Kidney epithelial cell (primary cell): Measurements from ENCODE around the gene GAL. TPM values are rescaled to one million over a fixed set of nuclear protein-coding genes. Genes with fewer than 3 reads are reported as not detected.

Experiments used
- DNase-seq: peaks from one replicate; pipeline ENCODE4 v3.0.0-alpha.2; 2010; ENCODE audit warnings: low read depth
- H3K27me3 ChIP-seq: 2 replicates; pipeline ENCODE4 v1.6.0; 2011; ENCODE audit warnings: low read length; ENCODE audit not compliant: control insufficient read depth, insufficient read depth
- H3K36me3 ChIP-seq: 2 replicates; pipeline ENCODE4 v1.5.1; 2011; ENCODE audit warnings: low read length; ENCODE audit not compliant: control insufficient read depth, insufficient read depth
- H3K4me3 ChIP-seq: 2 replicates; pipeline ENCODE4 v1.5.1; 2011; ENCODE audit warnings: low read depth, mild to moderate bottlenecking, control low read depth, low read length
- CTCF ChIP-seq: IDR thresholded peaks from 2 replicates; pipeline ENCODE4 v1.5.1; 2011; ENCODE audit warnings: mild to moderate bottlenecking, moderate library complexity, low read length, control low read depth, inconsistent platforms; ENCODE audit not compliant: insufficient read depth, poor library complexity, severe bottlenecking
- total RNA-seq: library from RNA; depleted of rRNA; stranded (reverse); fragments of >200 nt; gene quantifications from 2 replicates; pipeline ENCODE4 v1.2.3, GENCODE V29; 2015

Gene GAL
- total RNA-seq, 1 donor from 2014 or later = 20.8 TPM

- no peak for DNase-seq
- Histone ChIP-seq H3K36me3 (no peaks in the 10 kb centered on the region), H3K4me3 (no peak overlapping the region), H3K27me3 (peaks cover 2% of the 10 kb centered on the region)
- no peak for TF ChIP-seq CTCF
Measured at GRCh38 chr11:68673991-68674390, 10.4 kb upstream of the GAL start.

- no peak for TF ChIP-seq CTCF
- no peak for DNase-seq
- H3K27me3 ChIP-seq = peaks cover under 1% of the 10 kb centered on the region
- no peaks in the 10 kb centered on the region for H3K36me3 ChIP-seq
- H3K4me3 ChIP-seq = no peak overlapping the region
Measured at GRCh38 chr11:68674461-68674860, 9.9 kb upstream of the GAL start.

GRCh38 chr11:68677432-68677831, 6.9 kb upstream of the GAL start:
- TF ChIP-seq CTCF = no peak
- no peaks in the 10 kb centered on the region for H3K27me3 ChIP-seq
- H3K4me3 ChIP-seq = no peak overlapping the region
- DNase-seq = peak; percentile 93
- no peaks in the 10 kb centered on the region for H3K36me3 ChIP-seq

- Histone ChIP-seq H3K36me3 (no peaks in the 10 kb centered on the region), H3K27me3 (no peaks in the 10 kb centered on the region), H3K4me3 (no peak overlapping the region)
- no peak for TF ChIP-seq CTCF
- no peak for DNase-seq
Measured at GRCh38 chr11:68678031-68678441, 6.3 kb upstream of the GAL start.

- Histone ChIP-seq H3K36me3 (no peaks in the 10 kb centered on the region), H3K27me3 (peaks cover 19% of the 10 kb centered on the region), H3K4me3 (no peak overlapping the region)
- no peak for DNase-seq
- no peak for TF ChIP-seq CTCF
Measured at GRCh38 chr11:68680541-68681231, 3.7 kb upstream of the GAL start.

GRCh38 chr11:68682531-68682961, 1.8 kb upstream of the GAL start:
- DNase-seq = no peak
- TF ChIP-seq CTCF = no peak
- H3K36me3 ChIP-seq = no peaks in the 10 kb centered on the region
- H3K4me3 ChIP-seq = no peak overlapping the region
- peaks cover 21% of the 10 kb centered on the region for H3K27me3 ChIP-seq
